C4-2B (cell line): ENCODE data around the gene TCERG1L.

Experiments used
- CTCF ChIP-seq: fragments of 450-650 bp; conservative IDR thresholded peaks from 2 replicates; pipeline ENCODE4 v1.5.1; 2017; ENCODE audit warnings: mild to moderate bottlenecking
- ZFX ChIP-seq: fragments of 450-650 bp; IDR thresholded peaks from 2 replicates; pipeline ENCODE4 v1.6.1; 2017

GRCh38 chr10:131219584-131219886 is 92.0 kb downstream of the TCERG1L start:
- TF ChIP-seq CTCF (no peak), ZFX (no peak)
